H1 (cell line): Measurements from ENCODE around the gene LAMP5. TPM values are rescaled to one million over a fixed set of nuclear protein-coding genes. Genes with fewer than 3 reads are reported as not detected.
A peak's percentile ranks its signal among the peaks of the same experiment; 100 is the strongest.

Source experiments
- CTCF ChIA-PET: fragments of 300-600 bp; sonication (Branson Sonifier 250); formaldehyde crosslinking; loops from one replicate; lab custom pipeline; 2021; ENCODE audit not compliant: partially characterized antibody; lab: Charles Lee
- POLR2A ChIA-PET: fragments of 300-600 bp; sonication (Branson Sonifier 250); formaldehyde crosslinking; loops from one replicate; lab custom pipeline; 2021; ENCODE audit warnings: inconsistent platforms; ENCODE audit not compliant: partially characterized antibody; lab: Charles Lee
- DNase-seq, 2 experiments: peaks; one replicate each; pipeline versions ENCODE4 v3.0.0 to v3.0.0-alpha.2; 2010 to 2022; ENCODE audit warnings: low spot score in 2 of 2, low read depth in 1 of 2, mixed read lengths in 1 of 2
- FAIRE-seq: peaks from 2 replicates; lab custom pipeline; 2011; peaks lifted over from hg19 to GRCh38; lab: Jason Lieb, UNC
- H2AFZ ChIP-seq: 2 replicates; pipeline ENCODE4 v1.8.1; 2012; ENCODE audit warnings: low read length, inconsistent platforms
- H2AK5ac ChIP-seq: 2 replicates; pipeline ENCODE4 v1.6.1; 2013; ENCODE audit warnings: low read depth, low read length
- H2BK120ac ChIP-seq: replicated peaks from 2 replicates; pipeline ENCODE3; 2013; ENCODE audit warnings: low read depth, low read length, inconsistent platforms
- H2BK12ac ChIP-seq: 2 replicates; pipeline ENCODE4 v1.6.1; 2013; ENCODE audit warnings: low read depth, low read length
- H2BK15ac ChIP-seq: 2 replicates; pipeline ENCODE4 v1.6.1; 2013; ENCODE audit warnings: low read length
- H2BK20ac ChIP-seq: 2 replicates; pipeline ENCODE4 v1.6.1; 2013; ENCODE audit warnings: low read length
- H2BK5ac ChIP-seq: 2 replicates; pipeline ENCODE4 v1.6.1; 2013; ENCODE audit warnings: low read depth, low read length
- H3K14ac ChIP-seq: 2 replicates; pipeline ENCODE4 v1.6.1; 2013; ENCODE audit warnings: inconsistent platforms; ENCODE audit not compliant: insufficient read length
- H3K18ac ChIP-seq: 2 replicates; pipeline ENCODE4 v1.6.1; 2013; ENCODE audit warnings: low read length; ENCODE audit errors: extremely low read depth
- H3K23ac ChIP-seq: 2 replicates; pipeline ENCODE4 v1.6.1; 2013; ENCODE audit warnings: inconsistent platforms; ENCODE audit not compliant: insufficient read length
- H3K23me2 ChIP-seq: 2 replicates; pipeline ENCODE4 v1.6.1; 2013; ENCODE audit warnings: low read depth, low read length
- H3K27ac ChIP-seq: 2 replicates; pipeline ENCODE4 v1.6.1; 2011; ENCODE audit warnings: low read depth, low read length, inconsistent platforms
- H3K27me3 ChIP-seq, 4 experiments: replicated peaks in 1 of 4; 1 replicate in 1 of 4; 2 replicates in 3 of 4; pipeline versions ENCODE4 v1.6.1 to v1.8.1; 2011 to 2013; ENCODE audit warnings: low read length in 3 of 4, mild to moderate bottlenecking in 3 of 4, inconsistent platforms in 2 of 4, mixed read lengths in 2 of 4, moderate library complexity in 1 of 4; ENCODE audit not compliant: control insufficient read depth in 3 of 4, insufficient read depth in 3 of 4; ENCODE audit errors: extremely low read depth in 1 of 4
- H3K36me3 ChIP-seq, 4 experiments: 2 replicates each; pipeline versions ENCODE4 v1.6.1 to v1.8.1; 2011 to 2013; ENCODE audit warnings: mild to moderate bottlenecking in 4 of 4, low read length in 3 of 4, moderate library complexity in 2 of 4, control low read depth in 1 of 4, inconsistent platforms in 1 of 4; ENCODE audit not compliant: insufficient read depth in 4 of 4, control insufficient read depth in 2 of 4
- H3K4ac ChIP-seq: replicated peaks from 2 replicates; pipeline ENCODE3; 2013; ENCODE audit warnings: low read length, low read depth, mixed read lengths, inconsistent platforms; ENCODE audit not compliant: insufficient read length
- H3K4me1 ChIP-seq, 4 experiments: replicated peaks in 1 of 4; 1 replicate in 1 of 4; 2 replicates in 3 of 4; pipeline versions ENCODE4 v1.6.1 to v1.8.1; 2011 to 2013; ENCODE audit warnings: low read length in 3 of 4, inconsistent platforms in 2 of 4, mixed read lengths in 1 of 4; ENCODE audit not compliant: insufficient read depth in 4 of 4, control insufficient read depth in 3 of 4
- H3K4me2 ChIP-seq, 2 experiments: 2 replicates each; pipeline versions ENCODE4 v1.6.1 to v1.8.1; 2011 to 2013; ENCODE audit warnings: low read depth in 2 of 2, low read length in 2 of 2, control low read depth in 1 of 2, inconsistent platforms in 1 of 2, mild to moderate bottlenecking in 1 of 2; ENCODE audit not compliant: insufficient read depth in 1 of 2
- H3K4me3 ChIP-seq, 4 experiments: fragments of 200-600, 300-600 bp in 1 of 4; sonication (generic), shearing (Covaris generic), sonication (Bioruptor Twin) in 1 of 4; 2 replicates each; pipeline versions ENCODE4 v1.5.1 to v1.8.1; 2011 to 2016; ENCODE audit warnings: low read length in 4 of 4, low read depth in 3 of 4, control low read depth in 2 of 4, inconsistent platforms in 2 of 4, mild to moderate bottlenecking in 2 of 4, mixed read lengths in 1 of 4, moderate library complexity in 1 of 4; ENCODE audit not compliant: insufficient read depth in 2 of 4; ENCODE audit errors: extremely low read depth in 1 of 4
- H3K56ac ChIP-seq: replicated peaks from 2 replicates; pipeline ENCODE3; 2013; ENCODE audit warnings: low read depth, mild to moderate bottlenecking, mixed read lengths, low read length, inconsistent platforms; ENCODE audit not compliant: insufficient read length
- H3K79me1 ChIP-seq: 2 replicates; pipeline ENCODE4 v1.6.1; 2013; ENCODE audit warnings: low read depth, low read length, control low read depth
- H3K79me2 ChIP-seq, 2 experiments: 2 replicates each; pipeline versions ENCODE4 v1.6.1 to v1.8.1; 2012 to 2013; ENCODE audit warnings: low read length in 2 of 2, mild to moderate bottlenecking in 2 of 2, inconsistent platforms in 1 of 2; ENCODE audit not compliant: insufficient read depth in 2 of 2, control insufficient read depth in 1 of 2
- H3K9ac ChIP-seq, 4 experiments: replicated peaks in 1 of 4; 1 replicate in 1 of 4; 2 replicates in 3 of 4; pipeline versions ENCODE4 v1.6.1 to v1.8.1; 2011 to 2013; ENCODE audit warnings: low read depth in 3 of 4, low read length in 3 of 4, control low read depth in 2 of 4, mild to moderate bottlenecking in 2 of 4, moderate library complexity in 2 of 4, inconsistent platforms in 1 of 4; ENCODE audit errors: extremely low read depth in 1 of 4
- H3K9me3 ChIP-seq, 2 experiments: 2 replicates each; pipeline versions ENCODE4 v1.6.1 to v1.8.1; 2012 to 2013; ENCODE audit warnings: mild to moderate bottlenecking in 2 of 2, moderate library complexity in 2 of 2, control low read depth in 1 of 2, inconsistent platforms in 1 of 2, low read depth in 1 of 2, low read length in 1 of 2, mixed read lengths in 1 of 2; ENCODE audit not compliant: insufficient read depth in 2 of 2
- H4K20me1 ChIP-seq, 2 experiments: replicated peaks in 1 of 2; 2 replicates each; pipeline versions ENCODE3 to v1.8.1; 2011 to 2013; ENCODE audit warnings: inconsistent platforms in 2 of 2, low read length in 2 of 2, mild to moderate bottlenecking in 1 of 2; ENCODE audit not compliant: insufficient read depth in 2 of 2, control insufficient read depth in 1 of 2
- H4K5ac ChIP-seq: 2 replicates; pipeline ENCODE4 v1.6.1; 2013; ENCODE audit warnings: low read length, low read depth, mixed read lengths, inconsistent platforms; ENCODE audit not compliant: insufficient read length
- H4K8ac ChIP-seq: 2 replicates; pipeline ENCODE4 v1.8.0; 2013; ENCODE audit warnings: mild to moderate bottlenecking, moderate library complexity, low read length, inconsistent platforms; ENCODE audit not compliant: insufficient read depth; ENCODE audit errors: extremely low read depth
- H4K91ac ChIP-seq: replicated peaks from 2 replicates; pipeline ENCODE3; 2013; ENCODE audit warnings: low read length, mixed read lengths, inconsistent platforms; ENCODE audit not compliant: insufficient read length
- ASH2L ChIP-seq: fragments of 200-600, 300-600 bp; sonication (generic); IDR thresholded peaks from one replicate; pipeline ENCODE4 v1.7.1; 2017; ENCODE audit warnings: low read length
- CHD2 ChIP-seq: IDR thresholded peaks from 2 replicates; pipeline ENCODE4 v1.6.1; 2012; ENCODE audit warnings: low read length, improper control_type of control experiment
- CREB1 ChIP-seq: IDR thresholded peaks from 2 replicates; pipeline ENCODE4 v1.6.1; 2012; ENCODE audit warnings: inconsistent platforms
- CTBP2 ChIP-seq: IDR thresholded peaks from 2 replicates; pipeline ENCODE4 v1.7.0; 2011; ENCODE audit warnings: borderline replicate concordance, mild to moderate bottlenecking, moderate library complexity, mixed read lengths, low read length; ENCODE audit not compliant: insufficient read depth, insufficient read length
- EZH2 ChIP-seq: fragments of 200-600 bp; sonication (generic); IDR thresholded peaks from 2 replicates; pipeline ENCODE4 v1.7.1; 2012; ENCODE audit warnings: low read depth, mild to moderate bottlenecking, moderate library complexity, low read length, inconsistent platforms; ENCODE audit not compliant: severe bottlenecking
- FOSL1 ChIP-seq: IDR thresholded peaks from 2 replicates; pipeline ENCODE4 v1.6.1; 2011; ENCODE audit warnings: mild to moderate bottlenecking, low read depth, low read length, moderate library complexity; ENCODE audit not compliant: insufficient read depth
- POLR2AphosphoS5 ChIP-seq: IDR thresholded peaks from 2 replicates; pipeline ENCODE4 v1.6.1; 2011; ENCODE audit warnings: low read depth, low read length
- RFX5 ChIP-seq: IDR thresholded peaks from 2 replicates; pipeline ENCODE4 v1.6.1; 2011; ENCODE audit warnings: low read depth, low read length, improper control_type of control experiment, borderline replicate concordance
- SRF ChIP-seq: IDR thresholded peaks from 2 replicates; pipeline ENCODE4 v1.6.1; 2011; ENCODE audit warnings: mild to moderate bottlenecking, low read depth, low read length, moderate library complexity
- SUZ12 ChIP-seq: fragments of 200-600 bp; sonication (generic); IDR thresholded peaks from 2 replicates; pipeline ENCODE4 v1.6.1; 2012; ENCODE audit warnings: mild to moderate bottlenecking, inconsistent platforms, low read length, moderate library complexity, mixed read lengths
- TCF12 ChIP-seq: IDR thresholded peaks from 2 replicates; pipeline ENCODE4 v1.6.1; 2011; ENCODE audit warnings: low read depth, mild to moderate bottlenecking, low read length
- YY1 ChIP-seq: IDR thresholded peaks from 2 replicates; pipeline ENCODE4 v1.6.1; 2011; ENCODE audit warnings: low read depth, mild to moderate bottlenecking, low read length
- WGBS, 2 experiments: shearing (Covaris generic) in 1 of 2; methylation state at CpG; one replicate each; pipeline versions ENCODE4 v1.1.6 to v1.1.7; 2013 to 2015; ENCODE audit warnings: low lambda C conversion rate in 2 of 2, mixed read lengths in 2 of 2, inconsistent platforms in 1 of 2, low coverage in 1 of 2, missing lambda C conversion rate in 1 of 2; ENCODE audit not compliant: insufficient replicate concordance in 2 of 2, insufficient coverage in 1 of 2, insufficient read length in 1 of 2; ENCODE audit errors: extremely low coverage in 1 of 2, missing lambda C conversion rate in 1 of 2; 5-methylcytosine and 5-hydroxymethylcytosine counted together
- polyA plus RNA-seq, 7 experiments: library from polyadenylated mRNA; depleted of rRNA in 3 of 7; stranded (reverse) in 5 of 7; unstranded in 2 of 7; fragments of >200 nt in 5 of 7; fragments of 200-250 nt in 2 of 7; gene quantifications; 1 replicate in 5 of 7; 2 replicates in 1 of 7; 4 replicates in 1 of 7; pipeline versions ENCODE4 v1.2.1 to v1.2.3, GENCODE V29; 2011 to 2013; ENCODE audit warnings: missing spikeins in 2 of 7, mixed read lengths in 2 of 7
- total RNA-seq: library from RNA; stranded (reverse); fragmentation: NEBNext Ultra II Directional; extraction: Animal tissue kit (Norgen Biotek cat#: 25700); gene quantifications from 2 replicates; pipeline ENCODE4 v1.2.1, GENCODE V29; 2021
- TF ChIP-seq, protein P1 (sequence below): IDR thresholded peaks from 2 replicates; pipeline ENCODE4 v1.6.1; 2011; ENCODE audit warnings: low read length, improper control_type of control experiment

Gene LAMP5
- total and polyA plus RNA-seq, 2 of the 8 experiments (the other 6 are each of a cell fraction or from before 2014, with no cell fraction given): 0.22 to 1.9 TPM

DNA sequence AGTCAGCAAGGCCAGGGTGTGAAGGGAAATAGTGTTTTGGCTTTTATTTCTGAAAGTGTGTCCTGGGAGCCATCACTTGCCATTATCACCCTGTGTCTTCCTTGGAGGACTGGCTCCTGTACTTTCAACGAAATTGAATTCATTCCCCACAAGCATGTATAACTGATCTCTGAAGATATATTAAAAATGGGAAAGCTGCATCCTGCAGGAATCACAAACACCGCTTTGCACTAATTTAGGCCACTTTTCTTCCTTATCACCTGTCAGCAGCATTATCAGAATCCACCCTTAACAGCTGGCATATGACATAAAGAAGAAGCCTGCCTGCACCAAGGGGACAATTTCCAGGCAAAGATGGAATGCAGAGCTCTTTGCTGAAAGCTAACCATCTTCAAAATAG is 56.2 kb downstream of the LAMP5 start:
- Histone ChIP-seq H3K4me3 (no peak overlapping the region), H2BK5ac (no peak overlapping the region; the same call in 1 of the 2 replicates), H2BK20ac (no peak overlapping the region; the same call in 1 of the 2 replicates), H2BK120ac (no peak overlapping the region), H4K5ac (no peak overlapping the region), H2BK12ac (peak overlapping the region; percentile 41), H4K8ac (no peak overlapping the region), H3K23me2 (no peaks in the 10 kb centered on the region), H4K20me1 (no peaks in the 10 kb centered on the region), H3K27me3 (peaks cover 0 to 30% (median 16%) of the 10 kb centered on the region in 4 experiments; a peak in 6 of 7 replicates), H2AK5ac (peak overlapping the region; percentile 82; the same call in 1 of the 2 replicates), H3K9ac (no peak overlapping the region), H4K91ac (peak overlapping the region; percentile 20), H3K4me1 (peaks cover 13 to 35% (median 25%) of the 10 kb centered on the region in 4 experiments), H3K23ac (no peak overlapping the region), H3K36me3 (no peaks in the 10 kb centered on the region), H2BK15ac (no peak overlapping the region), H3K79me2 (no peaks in the 10 kb centered on the region), H3K79me1 (no peaks in the 10 kb centered on the region), H3K14ac (no peak overlapping the region), H3K4ac (no peak overlapping the region), H2AFZ (no peak overlapping the region), H3K27ac (no peak overlapping the region), H3K18ac (no peak overlapping the region), H3K9me3 (0 out of 4 replicates have a peak, but pooled peaks cover 2 to 3% of the 10 kb centered on the region in 2 experiments), H3K56ac (no peak overlapping the region), H3K4me2 (no peak overlapping the region)
- 92% methylated on average over 2 of the region's 2 CpGs; no CpG with 5 or more reads in 1 of the 2 experiments for WGBS, 2 experiments
- FAIRE-seq (no peak), DNase-seq (no peak)
- CTCF ChIA-PET: interaction anchor here (0.9 to 4.0 kb wide), 6 partner anchors 10 to 162 kb away, joined by 3 to 15 read pairs (median 4); no protein-coding TSS in a partner anchor
- POLR2A ChIA-PET: no interaction called here
- TF ChIP-seq SUZ12: no peak
- no peak for TF ChIP-seq YY1
- TF ChIP-seq TCF12: no peak
- no peak for TF ChIP-seq EZH2
- no peak for TF ChIP-seq CREB1
- no peak for TF ChIP-seq SRF
- no peak for TF ChIP-seq CTBP2
- no peak for TF ChIP-seq FOSL1
- TF ChIP-seq, protein P1, sequence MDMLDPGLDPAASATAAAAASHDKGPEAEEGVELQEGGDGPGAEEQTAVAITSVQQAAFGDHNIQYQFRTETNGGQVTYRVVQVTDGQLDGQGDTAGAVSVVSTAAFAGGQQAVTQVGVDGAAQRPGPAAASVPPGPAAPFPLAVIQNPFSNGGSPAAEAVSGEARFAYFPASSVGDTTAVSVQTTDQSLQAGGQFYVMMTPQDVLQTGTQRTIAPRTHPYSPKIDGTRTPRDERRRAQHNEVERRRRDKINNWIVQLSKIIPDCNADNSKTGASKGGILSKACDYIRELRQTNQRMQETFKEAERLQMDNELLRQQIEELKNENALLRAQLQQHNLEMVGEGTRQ: no peak
- TF ChIP-seq ASH2L: no peak
- no peak for TF ChIP-seq POLR2AphosphoS5
- TF ChIP-seq RFX5: no peak
- TF ChIP-seq CHD2: no peak
